PFSK-1 (cell line): ENCODE data around the gene LRBA.

ENCODE experiments used
- POLR2AphosphoS5 ChIP-seq: IDR thresholded peaks from 2 replicates; pipeline ENCODE4 v1.6.1; 2012; ENCODE audit warnings: low read depth, mild to moderate bottlenecking, control low read depth, low read length, moderate library complexity
- REST ChIP-seq, 2 experiments: IDR thresholded peaks; 2 replicates each; pipeline versions ENCODE4 v1.6.1 to v1.8.0; 2011 to 2012; ENCODE audit warnings: low read depth in 2 of 2, low read length in 2 of 2, control low read depth in 1 of 2, inconsistent platforms in 1 of 2, mild to moderate bottlenecking in 1 of 2, moderate library complexity in 1 of 2; ENCODE audit not compliant: insufficient read depth in 1 of 2
- SIN3A ChIP-seq: IDR thresholded peaks from 2 replicates; pipeline ENCODE4 v1.6.1; 2012; ENCODE audit warnings: mild to moderate bottlenecking, low read length, moderate library complexity, borderline replicate concordance; ENCODE audit not compliant: insufficient read depth

GRCh38 chr4:150589157-150589556 lies 425.9 kb downstream of the LRBA start:
- TF ChIP-seq POLR2AphosphoS5 (no peak), REST (IDR thresholded peaks at IDR 0.05; ENCODE audit: insufficient read depth in 1 of 2, low read depth in 2 of 2, low read length in 2 of 2) (no peak), SIN3A (no peak)
